PFSK-1 (cell line): ENCODE results near the gene MYORG.

ENCODE experiments used
- FOXP2 ChIP-seq: optimal IDR thresholded peaks from 2 replicates; pipeline ENCODE3; 2011; ENCODE audit warnings: borderline replicate concordance, control low read depth, inconsistent platforms; ENCODE audit not compliant: insufficient read depth; ENCODE audit errors: extremely low read length, extremely low read depth
- POLR2AphosphoS5 ChIP-seq: IDR thresholded peaks from 2 replicates; pipeline ENCODE4 v1.6.1; 2012; ENCODE audit warnings: low read depth, mild to moderate bottlenecking, control low read depth, low read length, moderate library complexity
- SIN3A ChIP-seq: IDR thresholded peaks from 2 replicates; pipeline ENCODE4 v1.6.1; 2012; ENCODE audit warnings: mild to moderate bottlenecking, low read length, moderate library complexity, borderline replicate concordance; ENCODE audit not compliant: insufficient read depth
- TAF1 ChIP-seq: IDR thresholded peaks from 2 replicates; pipeline ENCODE4 v1.6.1; 2012; ENCODE audit warnings: low read length, control low read depth, borderline replicate concordance; ENCODE audit not compliant: insufficient read depth
- TF ChIP-seq, protein P1 (sequence below), 2 experiments: IDR thresholded peaks; 2 replicates each; pipeline versions ENCODE4 v1.6.1 to v1.8.0; 2011 to 2012; ENCODE audit warnings: low read depth in 2 of 2, low read length in 2 of 2, control low read depth in 1 of 2, inconsistent platforms in 1 of 2, mild to moderate bottlenecking in 1 of 2, moderate library complexity in 1 of 2; ENCODE audit not compliant: insufficient read depth in 1 of 2

MYORG gene

DNA sequence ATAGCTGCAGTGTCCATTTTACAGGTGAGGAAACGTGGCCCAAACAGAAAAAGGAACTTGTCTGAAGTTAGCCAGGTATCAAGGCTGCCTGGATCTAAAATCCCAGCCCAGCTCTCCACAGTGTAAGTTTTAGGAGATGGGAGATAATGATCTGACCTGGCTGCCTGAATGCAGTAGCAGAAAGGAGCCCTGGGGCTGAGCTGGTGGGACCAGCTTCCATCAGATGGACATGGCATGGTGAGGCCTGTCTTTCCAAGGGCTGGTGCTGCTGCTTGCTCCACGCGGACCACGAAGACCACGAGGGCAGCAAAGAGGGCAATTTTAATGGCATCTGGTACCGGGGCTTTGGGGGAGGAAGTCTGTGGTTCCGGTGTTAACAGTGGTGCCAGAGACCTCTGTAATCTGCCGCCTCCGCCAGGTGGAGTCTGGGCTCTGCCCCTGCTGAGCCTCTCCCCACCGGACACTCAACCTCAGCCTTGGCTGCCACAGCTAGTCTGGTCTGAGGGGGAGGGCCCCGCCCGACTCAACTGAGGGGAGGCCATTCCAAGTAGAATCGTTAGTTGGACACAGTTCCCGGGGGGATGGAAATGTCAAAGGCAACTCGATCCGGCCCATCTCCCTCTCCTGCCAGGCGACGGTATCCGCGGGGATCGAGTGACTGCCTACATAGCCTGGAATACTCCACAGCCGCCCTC is 650 bp downstream of the MYORG start:
- TF ChIP-seq FOXP2 (no peak), TAF1 (no peak), SIN3A (no peak), POLR2AphosphoS5 (no peak)
- TF ChIP-seq, protein P1, sequence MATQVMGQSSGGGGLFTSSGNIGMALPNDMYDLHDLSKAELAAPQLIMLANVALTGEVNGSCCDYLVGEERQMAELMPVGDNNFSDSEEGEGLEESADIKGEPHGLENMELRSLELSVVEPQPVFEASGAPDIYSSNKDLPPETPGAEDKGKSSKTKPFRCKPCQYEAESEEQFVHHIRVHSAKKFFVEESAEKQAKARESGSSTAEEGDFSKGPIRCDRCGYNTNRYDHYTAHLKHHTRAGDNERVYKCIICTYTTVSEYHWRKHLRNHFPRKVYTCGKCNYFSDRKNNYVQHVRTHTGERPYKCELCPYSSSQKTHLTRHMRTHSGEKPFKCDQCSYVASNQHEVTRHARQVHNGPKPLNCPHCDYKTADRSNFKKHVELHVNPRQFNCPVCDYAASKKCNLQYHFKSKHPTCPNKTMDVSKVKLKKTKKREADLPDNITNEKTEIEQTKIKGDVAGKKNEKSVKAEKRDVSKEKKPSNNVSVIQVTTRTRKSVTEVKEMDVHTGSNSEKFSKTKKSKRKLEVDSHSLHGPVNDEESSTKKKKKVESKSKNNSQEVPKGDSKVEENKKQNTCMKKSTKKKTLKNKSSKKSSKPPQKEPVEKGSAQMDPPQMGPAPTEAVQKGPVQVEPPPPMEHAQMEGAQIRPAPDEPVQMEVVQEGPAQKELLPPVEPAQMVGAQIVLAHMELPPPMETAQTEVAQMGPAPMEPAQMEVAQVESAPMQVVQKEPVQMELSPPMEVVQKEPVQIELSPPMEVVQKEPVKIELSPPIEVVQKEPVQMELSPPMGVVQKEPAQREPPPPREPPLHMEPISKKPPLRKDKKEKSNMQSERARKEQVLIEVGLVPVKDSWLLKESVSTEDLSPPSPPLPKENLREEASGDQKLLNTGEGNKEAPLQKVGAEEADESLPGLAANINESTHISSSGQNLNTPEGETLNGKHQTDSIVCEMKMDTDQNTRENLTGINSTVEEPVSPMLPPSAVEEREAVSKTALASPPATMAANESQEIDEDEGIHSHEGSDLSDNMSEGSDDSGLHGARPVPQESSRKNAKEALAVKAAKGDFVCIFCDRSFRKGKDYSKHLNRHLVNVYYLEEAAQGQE (IDR thresholded peaks at IDR 0.05; ENCODE audit: insufficient read depth in 1 of 2, low read depth in 2 of 2, low read length in 2 of 2) = no peak

DNA sequence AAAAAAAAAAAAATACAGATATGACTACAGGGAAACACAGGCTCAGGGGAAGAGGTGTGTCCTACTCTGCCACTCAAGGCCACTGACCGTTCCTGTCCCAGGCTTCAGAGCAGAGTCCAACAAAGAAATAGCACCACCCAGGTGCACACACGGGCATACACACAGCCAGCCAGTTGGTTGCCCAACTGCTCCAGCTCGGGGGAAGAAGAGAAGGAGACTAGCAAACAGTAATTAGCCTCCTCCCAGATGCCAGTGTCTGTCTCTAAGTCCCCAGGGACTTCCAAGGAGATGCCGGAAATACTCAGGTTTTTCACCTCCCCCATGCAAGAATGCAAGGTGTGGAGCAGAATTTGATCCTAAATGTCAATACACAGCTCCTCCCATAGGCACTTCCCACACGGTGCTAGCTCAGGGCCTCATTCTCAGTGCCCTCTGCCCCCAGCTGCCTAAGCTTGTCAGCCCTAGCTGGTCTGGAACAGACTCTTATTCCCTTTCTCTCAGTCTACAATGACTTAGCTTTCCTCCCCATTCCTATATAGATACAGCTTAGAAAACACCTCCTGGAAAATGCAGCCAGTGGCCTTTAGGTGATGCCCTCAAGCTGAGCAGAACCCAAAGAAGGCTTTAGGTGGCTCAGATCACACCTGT is 1.7 kb downstream of the MYORG start:
- TF ChIP-seq TAF1 = no peak
- no peak for TF ChIP-seq FOXP2
- no peak for TF ChIP-seq POLR2AphosphoS5
- TF ChIP-seq SIN3A = no peak

DNA sequence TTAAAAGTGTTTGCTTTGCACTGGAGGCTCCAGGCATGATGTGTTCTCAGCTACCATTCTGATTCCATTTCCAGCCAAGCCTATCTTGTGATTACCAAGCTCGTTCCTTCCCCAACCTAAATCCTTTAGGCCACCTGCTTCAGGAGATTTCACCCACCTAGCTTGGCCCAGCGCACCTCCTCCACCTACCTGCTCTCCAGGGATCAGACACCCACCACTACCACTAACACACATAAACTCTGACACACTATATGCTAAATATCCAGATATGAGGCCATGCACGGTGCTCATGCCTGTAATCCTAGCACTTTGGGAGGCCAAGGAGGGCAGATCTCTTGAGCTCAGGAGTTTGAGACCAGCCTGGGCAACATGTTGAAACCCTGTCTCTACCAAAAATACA is 2.4 kb downstream of the MYORG start:
- TF ChIP-seq SIN3A (no peak), POLR2AphosphoS5 (no peak), FOXP2 (no peak), TAF1 (no peak)
- TF ChIP-seq, protein P1 (IDR thresholded peaks at IDR 0.05; ENCODE audit: insufficient read depth in 1 of 2, low read depth in 2 of 2, low read length in 2 of 2) = no peak

DNA sequence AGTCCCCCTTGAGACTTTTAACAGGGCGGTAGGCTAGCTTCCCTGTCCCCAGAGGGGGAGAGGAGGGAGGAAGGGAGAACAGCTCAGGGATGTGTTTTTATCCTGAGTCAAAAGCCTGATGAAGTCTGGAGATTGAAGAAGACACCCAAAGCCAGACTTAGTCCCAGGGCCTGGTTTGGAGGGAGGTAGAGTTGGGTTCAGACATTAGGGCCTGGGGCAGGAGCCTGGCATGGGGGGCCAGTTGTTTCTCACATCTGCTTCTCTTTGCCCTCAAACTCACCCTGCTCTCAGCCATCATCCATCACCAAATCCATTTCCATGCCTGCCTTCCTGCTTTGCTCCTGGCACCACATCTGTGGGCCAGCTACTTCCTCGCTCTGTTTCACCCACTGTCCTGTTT is 2.9 kb downstream of the MYORG start:
- TF ChIP-seq, protein P1 (IDR thresholded peaks at IDR 0.05; ENCODE audit: insufficient read depth in 1 of 2, low read depth in 2 of 2, low read length in 2 of 2) = no peak
- no peak for TF ChIP-seq TAF1
- TF ChIP-seq FOXP2 = no peak
- no peak for TF ChIP-seq POLR2AphosphoS5
- no peak for TF ChIP-seq SIN3A

DNA sequence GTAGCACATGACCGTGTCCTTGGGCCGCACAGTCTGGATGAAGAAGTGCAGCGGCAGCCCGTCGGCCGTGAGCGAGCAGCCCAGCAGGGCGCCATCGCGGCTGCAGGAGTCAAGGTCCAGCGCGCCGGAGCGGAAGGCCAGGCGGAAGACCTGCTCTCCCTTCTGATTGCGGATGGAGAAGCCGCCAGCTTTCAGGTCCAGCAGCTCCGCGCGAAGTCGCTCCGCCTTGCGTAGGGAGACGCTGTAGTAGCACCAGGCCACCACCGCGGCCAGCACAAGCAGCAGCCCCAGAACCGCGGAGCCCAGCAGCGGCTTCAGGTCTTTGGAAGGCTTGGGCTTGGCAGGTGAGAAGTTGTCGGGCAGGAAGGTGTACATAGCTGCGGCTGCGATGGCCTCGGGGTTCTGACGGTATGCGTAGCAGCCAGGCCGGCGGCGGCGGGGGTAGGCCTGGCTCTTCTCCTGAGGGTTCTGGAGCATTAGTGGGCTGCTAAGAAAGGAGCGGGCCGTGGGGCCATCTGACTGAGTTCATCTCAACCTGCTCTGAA is 4.2 kb downstream of the MYORG start:
- TF ChIP-seq TAF1 (no peak), POLR2AphosphoS5 (no peak), FOXP2 (no peak), SIN3A (no peak)
- TF ChIP-seq, protein P1 (IDR thresholded peaks at IDR 0.05; ENCODE audit: insufficient read depth in 1 of 2, low read depth in 2 of 2, low read length in 2 of 2) = no peak
